Embryonic facial prominence (tissue), 1 donor: ENCODE measurements around the gene KDM6B.
"Not testable (repeated sequence)": the region's sequence is repeated elsewhere in the genome, so short reads cannot be mapped to it uniquely, and the experiment has no call there.

ENCODE experiments used
- DNase-seq: peaks from one replicate; pipeline ENCODE4 v3.0.0-alpha.2; 2016; ENCODE audit errors: extremely low spot score

KDM6B gene

GRCh38 chr17:7852262-7852670 is 18.2 kb downstream of the KDM6B start:
- no peak for DNase-seq

GRCh38 chr17:7852919-7853690 is 19.1 kb downstream of the KDM6B start:
- no peak for DNase-seq

GRCh38 chr17:7853691-7854038 is 19.6 kb downstream of the KDM6B start:
- DNase-seq = no peak

GRCh38 chr17:7854078-7854777 is 20.2 kb downstream of the KDM6B start:
- no peak for DNase-seq

GRCh38 chr17:7854851-7855659 is 21.0 kb downstream of the KDM6B start, which contains the start of gene TMEM88:
Gene TMEM88 (plus strand): TSS chr17:7855066. CDS start chr17:7855075, 9 bp downstream.
- DNase-seq = no peak

GRCh38 chr17:7855660-7856010 is 21.6 kb downstream of the KDM6B start:
- DNase-seq = no peak

GRCh38 chr17:7856011-7856810 is 22.2 kb downstream of the KDM6B start:
- DNase-seq = no peak

GRCh38 chr17:7856811-7857712 is 23.0 kb downstream of the KDM6B start, which contains the start of gene NAA38:
Gene NAA38 (minus strand): TSS chr17:7857559. CDS start chr17:7857463, 96 bp downstream.
- peak; percentile 100 for DNase-seq

GRCh38 chr17:7857713-7858521 is 23.9 kb downstream of the KDM6B start, which contains the start of gene CYB5D1:
Gene CYB5D1 (plus strand): TSS chr17:7858003. CDS start chr17:7858135, 132 bp downstream.
- peak; percentile 92 for DNase-seq

GRCh38 chr17:7858522-7858810 is 24.4 kb downstream of the KDM6B start:
- no peak for DNase-seq

- no peak for DNase-seq
These were observed 25.0 kb downstream of the KDM6B start for GRCh38 chr17:7859028-7859427.

- DNase-seq = no peak
These were observed 28.8 kb downstream of the KDM6B start for GRCh38 chr17:7862692-7863437.

GRCh38 chr17:7864384-7864783 is 30.4 kb downstream of the KDM6B start:
- DNase-seq = not testable (repeated sequence)

- DNase-seq = no peak
These were observed 31.1 kb downstream of the KDM6B start for GRCh38 chr17:7864995-7865650.

- no peak for DNase-seq
These were observed 33.9 kb downstream of the KDM6B start for GRCh38 chr17:7867881-7868329.

- DNase-seq = no peak
These were observed 39.0 kb downstream of the KDM6B start for GRCh38 chr17:7873051-7873450.

GRCh38 chr17:7875804-7876370 is 41.9 kb downstream of the KDM6B start:
- no peak for DNase-seq

- DNase-seq = no peak
These were observed 44.2 kb downstream of the KDM6B start for GRCh38 chr17:7878234-7878633.
